PC-3 (cell line): ENCODE data around the gene CSTPP1. TPM values are rescaled to one million over a fixed set of nuclear protein-coding genes. Genes with fewer than 3 reads are reported as not detected.
A peak's percentile ranks its signal among the peaks of the same experiment; 100 is the strongest.

Experiments used
- ATAC-seq: fragments of 200-7000 bp; cut with Tn5 transposase; 2 replicates; pipeline ENCODE4 v1.9.1; 2020; ENCODE audit warnings: mild to moderate bottlenecking, moderate library complexity
- BruUV-seq: library from RNA; stranded (reverse); fragments of 400-500 nt; replicated peaks from 2 replicates; lab custom pipeline; 2021; lab: Mats Ljungman, UMichigan
- CTCF ChIA-PET: fragments of 300-600 bp; sonication (Branson Sonifier 250); formaldehyde crosslinking; loops from one replicate; lab custom pipeline; 2022; ENCODE audit warnings: antibody characterized with exemption; lab: Charles Lee
- POLR2A ChIA-PET: fragments of 300-600 bp; sonication (Branson Sonifier 250); formaldehyde crosslinking; loops from one replicate; lab custom pipeline; 2022; ENCODE audit warnings: antibody characterized with exemption; ENCODE audit not compliant: unreplicated experiment; lab: Charles Lee
- DNase-seq: peaks from one replicate; pipeline ENCODE4 v3.0.0-alpha.2; 2015
- H2AFZ ChIP-seq: fragments of 300-600 bp; sonication (generic); 2 replicates; pipeline ENCODE4 v1.6.0; 2016; ENCODE audit warnings: antibody characterized with exemption, low read length
- H3F3A ChIP-seq: fragments of 300-600 bp; sonication (generic); one replicate; pipeline ENCODE4 v1.6.0; 2017; ENCODE audit warnings: antibody characterized with exemption, low read length, control low read depth, mild to moderate bottlenecking; ENCODE audit not compliant: unreplicated experiment
- H3K27ac ChIP-seq: fragments of 300-600 bp; sonication (generic); 2 replicates; pipeline ENCODE4 v1.5.1; 2016; ENCODE audit warnings: mild to moderate bottlenecking, low read length
- H3K27me3 ChIP-seq: fragments of 300-600 bp; sonication (generic); 2 replicates; pipeline ENCODE4 v1.6.1; 2016; ENCODE audit warnings: low read length, mixed read lengths
- H3K36me3 ChIP-seq: fragments of 300-600 bp; sonication (generic); 2 replicates; pipeline ENCODE4 v1.6.1; 2016; ENCODE audit warnings: low read depth, mixed run types, low read length, mixed read lengths
- H3K4me1 ChIP-seq: fragments of 300-600 bp; sonication (generic); 2 replicates; pipeline ENCODE4 v1.5.1; 2016; ENCODE audit warnings: low read length; ENCODE audit not compliant: insufficient read depth
- H3K4me2 ChIP-seq: fragments of 300-600 bp; sonication (generic); 2 replicates; pipeline ENCODE4 v1.6.0; 2016; ENCODE audit warnings: low read length
- H3K4me3 ChIP-seq: fragments of 300-600 bp; sonication (generic); 2 replicates; pipeline ENCODE4 v1.5.1; 2016; ENCODE audit warnings: mild to moderate bottlenecking, low read length, mixed read lengths
- H3K79me2 ChIP-seq: fragments of 300-600 bp; sonication (generic); 2 replicates; pipeline ENCODE4 v1.6.1; 2017; ENCODE audit warnings: low read length, mixed read lengths
- H3K9ac ChIP-seq: fragments of 300-600 bp; sonication (generic); 2 replicates; pipeline ENCODE4 v1.6.0; 2016; ENCODE audit warnings: mild to moderate bottlenecking, low read length
- H3K9me2 ChIP-seq: fragments of 300-600 bp; sonication (generic); replicated peaks from 2 replicates; pipeline ENCODE4 v1.6.1; 2016; ENCODE audit warnings: mixed run types, low read length, mixed read lengths
- H3K9me3 ChIP-seq: fragments of 300-600 bp; sonication (generic); 2 replicates; pipeline ENCODE4 v1.6.1; 2016; ENCODE audit warnings: low read length, mixed read lengths
- H4K20me1 ChIP-seq: fragments of 300-600 bp; sonication (generic); 2 replicates; pipeline ENCODE4 v1.6.1; 2016; ENCODE audit warnings: low read length, mixed read lengths
- CTCF ChIP-seq: fragments of 300-600 bp; sonication (generic); conservative IDR thresholded peaks from 2 replicates; pipeline ENCODE4 v1.5.1; 2017; ENCODE audit warnings: antibody characterized with exemption, low read depth, mild to moderate bottlenecking, low read length
- EZH2 ChIP-seq: fragments of 300-600 bp; sonication (generic); IDR thresholded peaks from one replicate; pipeline ENCODE4 v1.6.1; 2017; ENCODE audit warnings: antibody characterized with exemption, mild to moderate bottlenecking, low read length; ENCODE audit not compliant: unreplicated experiment
- EZH2phosphoT487 ChIP-seq: fragments of 300-600 bp; sonication (generic); IDR thresholded peaks from 2 replicates; pipeline ENCODE4 v1.6.1; 2018; ENCODE audit warnings: mild to moderate bottlenecking, antibody characterized with exemption, low read length, borderline replicate concordance
- intact Hi-C: fragments of 100-400 bp; cut with micrococcal nuclease; formaldehyde crosslinking; loops from 2 replicates; pipeline ENCODE4 v1.9.0; 2023
- total RNA-seq: library from RNA; depleted of rRNA; stranded (reverse); fragments of >200 nt; gene quantifications from 2 replicates; pipeline ENCODE4 v1.2.3, GENCODE V29; 2014

The CSTPP1 gene
- total RNA-seq, 1 experiment from 2014 or later = 21.7 TPM

GRCh38 chr11:46894961-46895360 is 41.6 kb upstream of the CSTPP1 start:
- TF ChIP-seq EZH2 = no peak
- no peak for TF ChIP-seq EZH2phosphoT487
- TF ChIP-seq CTCF = no peak
- H3K4me2 ChIP-seq = no peak overlapping the region
- CTCF ChIA-PET = no interaction called here
- no peak overlapping the region for H2AFZ ChIP-seq
- no peaks in the 10 kb centered on the region for H3K9me3 ChIP-seq
- H3K4me1 ChIP-seq = peaks cover 8% of the 10 kb centered on the region
- DNase-seq (no peak), ATAC-seq (no peak)
- H3K27me3 ChIP-seq = no peaks in the 10 kb centered on the region
- H3K79me2 ChIP-seq = no peaks in the 10 kb centered on the region
- POLR2A ChIA-PET = interaction anchor here (0.6 kb wide), 1 partner anchor 32 kb away, joined by 3 read pairs; no protein-coding TSS in a partner anchor
- no peaks in the 10 kb centered on the region for H3K9me2 ChIP-seq
- BruUV-seq = no TSS peak
- no peak overlapping the region for H3K27ac ChIP-seq
- intact Hi-C loops = no loop called here
- no peaks in the 10 kb centered on the region for H3F3A ChIP-seq
- H3K36me3 ChIP-seq = no peaks in the 10 kb centered on the region
- H4K20me1 ChIP-seq = no peaks in the 10 kb centered on the region
- no peak overlapping the region for H3K9ac ChIP-seq
- no peak overlapping the region for H3K4me3 ChIP-seq

GRCh38 chr11:46895821-46896220 is 40.7 kb upstream of the CSTPP1 start:
- H3F3A ChIP-seq = no peaks in the 10 kb centered on the region
- BruUV-seq = no TSS peak
- intact Hi-C loops = no loop called here
- ATAC-seq = no peak
- peaks cover 8% of the 10 kb centered on the region for H3K4me1 ChIP-seq
- H3K27me3 ChIP-seq = no peaks in the 10 kb centered on the region
- H3K9ac ChIP-seq = no peak overlapping the region
- TF ChIP-seq EZH2 = no peak
- no peak for TF ChIP-seq EZH2phosphoT487
- no peak for TF ChIP-seq CTCF
- H3K4me2 ChIP-seq = no peak overlapping the region
- ChIA-PET POLR2A (interaction anchor here (0.6 kb wide), 1 partner anchor 222 kb away, joined by 3 read pairs; no protein-coding TSS in a partner anchor), CTCF (no interaction called here)
- no peak for DNase-seq
- H2AFZ ChIP-seq = no peak overlapping the region
- H3K4me3 ChIP-seq = no peak overlapping the region
- H3K36me3 ChIP-seq = no peaks in the 10 kb centered on the region
- H3K9me3 ChIP-seq = no peaks in the 10 kb centered on the region
- no peaks in the 10 kb centered on the region for H3K79me2 ChIP-seq
- no peaks in the 10 kb centered on the region for H3K9me2 ChIP-seq
- no peak overlapping the region for H3K27ac ChIP-seq
- H4K20me1 ChIP-seq = no peaks in the 10 kb centered on the region

- peak; percentile 72 for DNase-seq
- intact Hi-C loops = no loop called here
- CTCF ChIA-PET = no interaction called here
Observed at GRCh38 chr11:46896719-46897406, 39.7 kb upstream of the CSTPP1 start.

More at GRCh38 chr11:46896719-46897406, 39.7 kb upstream of the CSTPP1 start:
- no peak overlapping the region for H3K9ac ChIP-seq
- H2AFZ ChIP-seq = no peak overlapping the region
- H3K27me3 ChIP-seq = no peaks in the 10 kb centered on the region
- H3K79me2 ChIP-seq = no peaks in the 10 kb centered on the region
- no peaks in the 10 kb centered on the region for H4K20me1 ChIP-seq
- H3K4me1 ChIP-seq = peaks cover 8% of the 10 kb centered on the region
- H3K27ac ChIP-seq = no peak overlapping the region
- POLR2A ChIA-PET = no interaction called here
- no TSS peak for BruUV-seq
- H3K36me3 ChIP-seq = no peaks in the 10 kb centered on the region
- TF ChIP-seq EZH2phosphoT487 (no peak), CTCF (peak; percentile 51; the same call in 1 of the 2 replicates), EZH2 (no peak)
- H3K9me3 ChIP-seq = no peaks in the 10 kb centered on the region
- no peak overlapping the region for H3K4me3 ChIP-seq
- no peaks in the 10 kb centered on the region for H3K9me2 ChIP-seq
- no peak overlapping the region for H3K4me2 ChIP-seq
- ATAC-seq = peak; percentile 78
- H3F3A ChIP-seq = no peaks in the 10 kb centered on the region
